Gastroesophageal sphincter (tissue), 4 donors: ENCODE measurements around the gene GLI3. TPM values are rescaled to one million over a fixed set of nuclear protein-coding genes. Genes with fewer than 3 reads are reported as not detected.

Experiments used
- ATAC-seq: fragments of 150-250 bp; one replicate; pipeline ENCODE4 v1.9.1; 2016; ENCODE audit warnings: mild to moderate bottlenecking, moderate library complexity
- H3K27ac ChIP-seq, 4 donors: fragments of 200-600 bp; sonication (generic) in 3 of 4; 1 replicate in 3 of 4; 2 replicates in 1 of 4; pipeline ENCODE4 v1.5.1; 2016 to 2019
- H3K27me3 ChIP-seq: fragments of 200-600 bp; sonication (generic); one replicate; pipeline ENCODE4 v1.5.1; 2019
- H3K36me3 ChIP-seq, 2 donors: fragments of 200-600 bp; sonication (generic); one replicate each; pipeline ENCODE4 v1.5.1; 2019; ENCODE audit warnings: control low read depth in 1 of 2
- H3K4me1 ChIP-seq, 3 donors: fragments of 200-600 bp; sonication (generic); 1 replicate in 2 of 3; 2 replicates in 1 of 3; pipeline ENCODE4 v1.5.1; 2016 to 2019; ENCODE audit warnings: control low read depth in 2 of 3
- H3K4me3 ChIP-seq, 2 donors: fragments of 200-600 bp; sonication (generic); one replicate each; pipeline ENCODE4 v1.5.1; 2019; ENCODE audit warnings: mild to moderate bottlenecking in 1 of 2, moderate library complexity in 1 of 2
- H3K9me3 ChIP-seq, 3 donors: fragments of 200-600 bp; sonication (generic); one replicate each; pipeline ENCODE4 v1.5.1; 2017 to 2019; ENCODE audit warnings: control low read depth in 2 of 3
- EP300 ChIP-seq: sonication (generic); formaldehyde crosslinking; IDR thresholded peaks from one replicate; pipeline ENCODE4 v1.6.1; 2017; ENCODE audit warnings: antibody characterized with exemption, mild to moderate bottlenecking
- POLR2A ChIP-seq, 2 donors: fragments of 450-650 bp; IDR thresholded peaks; one replicate each; pipeline ENCODE4 v1.6.1; 2017; ENCODE audit warnings: antibody characterized with exemption in 2 of 2, mild to moderate bottlenecking in 2 of 2, moderate library complexity in 1 of 2
- POLR2AphosphoS5 ChIP-seq: sonication (generic); formaldehyde crosslinking; IDR thresholded peaks from one replicate; pipeline ENCODE4 v1.6.1; 2017; ENCODE audit warnings: antibody characterized with exemption
- WGBS, 2 donors: methylation state at CpG; one replicate each; pipeline ENCODE4 v1.1.5; 2018; ENCODE audit warnings: low coverage in 1 of 2; 5-methylcytosine and 5-hydroxymethylcytosine counted together
- total RNA-seq, 4 donors: library from RNA; depleted of rRNA; stranded (reverse); fragments of >200 nt; gene quantifications; one replicate each; pipeline ENCODE4 v1.1.0, GENCODE V29; 2016
- TF ChIP-seq, protein P1 (sequence below), 4 experiments: fragments of 200-600 bp in 2 of 4; fragments of 450-650 bp in 2 of 4; sonication (generic) in 1 of 4; IDR thresholded peaks; one replicate each; pipeline ENCODE4 v1.5.1; 2017 to 2019; ENCODE audit warnings: antibody characterized with exemption in 4 of 4, mild to moderate bottlenecking in 2 of 4, moderate library complexity in 2 of 4

Gene GLI3
- total RNA-seq, 4 donors from 2014 or later: 7.3 to 18.2 (median 12.6) TPM

DNA sequence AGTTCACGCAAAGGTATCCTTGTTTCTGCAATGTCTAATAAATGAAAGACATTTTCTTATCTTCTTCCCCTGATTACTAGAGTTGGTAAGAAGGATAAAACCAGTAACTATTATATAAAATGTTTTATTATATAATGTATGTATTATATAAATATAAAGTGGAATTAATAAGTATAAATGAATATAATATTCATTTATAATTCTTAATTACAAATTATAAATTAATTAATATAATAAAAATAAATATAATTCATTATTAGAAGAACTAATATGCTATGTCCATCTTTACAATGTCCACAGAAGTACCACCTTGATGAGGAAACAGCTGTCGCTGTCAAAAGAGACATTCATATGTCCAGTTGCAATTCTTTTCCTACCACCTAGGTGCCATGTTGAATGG is 177.7 kb downstream of the GLI3 start:
- no peak for ATAC-seq

DNA sequence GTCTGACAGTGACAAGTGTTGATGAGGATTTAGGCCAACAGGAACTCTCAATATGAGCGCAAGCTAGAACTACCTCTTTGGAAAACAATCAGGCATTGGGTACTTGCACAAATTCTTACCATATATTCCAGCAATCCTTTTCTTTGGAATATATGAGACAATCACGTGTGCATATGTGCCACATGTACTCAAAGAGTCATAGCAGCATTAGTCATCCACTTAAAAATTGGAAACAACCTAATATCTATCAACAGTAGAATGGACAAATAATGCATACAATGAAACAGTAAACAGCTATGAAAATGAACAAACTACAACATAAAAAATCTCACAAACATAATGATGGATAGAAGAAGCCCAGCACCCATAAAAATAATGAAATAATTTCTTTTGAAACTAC is 179.7 kb downstream of the GLI3 start:
- peaks cover 0 to 7% (median 0%) of the 10 kb centered on the region in 3 donors for H3K4me1 ChIP-seq
- H3K4me3 ChIP-seq: no peak overlapping the region
- H3K36me3 ChIP-seq: peaks cover 0 to 4% of the 10 kb centered on the region in 2 donors
- H3K27me3 ChIP-seq: no peaks in the 10 kb centered on the region
- no peak for ATAC-seq
- 83 to 91% methylated on average over 1 to 2 of the region's 2 CpGs for WGBS, 2 donors
- no peak for TF ChIP-seq EP300
- TF ChIP-seq POLR2A (IDR thresholded peaks at IDR 0.05): no peak
- TF ChIP-seq, protein P1, sequence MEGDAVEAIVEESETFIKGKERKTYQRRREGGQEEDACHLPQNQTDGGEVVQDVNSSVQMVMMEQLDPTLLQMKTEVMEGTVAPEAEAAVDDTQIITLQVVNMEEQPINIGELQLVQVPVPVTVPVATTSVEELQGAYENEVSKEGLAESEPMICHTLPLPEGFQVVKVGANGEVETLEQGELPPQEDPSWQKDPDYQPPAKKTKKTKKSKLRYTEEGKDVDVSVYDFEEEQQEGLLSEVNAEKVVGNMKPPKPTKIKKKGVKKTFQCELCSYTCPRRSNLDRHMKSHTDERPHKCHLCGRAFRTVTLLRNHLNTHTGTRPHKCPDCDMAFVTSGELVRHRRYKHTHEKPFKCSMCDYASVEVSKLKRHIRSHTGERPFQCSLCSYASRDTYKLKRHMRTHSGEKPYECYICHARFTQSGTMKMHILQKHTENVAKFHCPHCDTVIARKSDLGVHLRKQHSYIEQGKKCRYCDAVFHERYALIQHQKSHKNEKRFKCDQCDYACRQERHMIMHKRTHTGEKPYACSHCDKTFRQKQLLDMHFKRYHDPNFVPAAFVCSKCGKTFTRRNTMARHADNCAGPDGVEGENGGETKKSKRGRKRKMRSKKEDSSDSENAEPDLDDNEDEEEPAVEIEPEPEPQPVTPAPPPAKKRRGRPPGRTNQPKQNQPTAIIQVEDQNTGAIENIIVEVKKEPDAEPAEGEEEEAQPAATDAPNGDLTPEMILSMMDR (IDR thresholded peaks at IDR 0.05): no peak
- TF ChIP-seq POLR2AphosphoS5: no peak
- H3K27ac ChIP-seq: no peak overlapping the region
- H3K9me3 ChIP-seq: no peaks in the 10 kb centered on the region

More for the DNA sequence above, 177.7 kb downstream of the GLI3 start:
- Histone ChIP-seq H3K4me3 (no peak overlapping the region), H3K27me3 (no peaks in the 10 kb centered on the region), H3K4me1 (peaks cover 0 to 15% (median 0%) of the 10 kb centered on the region in 3 donors), H3K9me3 (no peaks in the 10 kb centered on the region), H3K27ac (no peak overlapping the region), H3K36me3 (no peaks in the 10 kb centered on the region)
- WGBS, 2 donors: 43 to 67% methylated on average over 2 of the region's 2 CpGs
- TF ChIP-seq, protein P1 (IDR thresholded peaks at IDR 0.05): no peak
- TF ChIP-seq EP300: no peak
- no peak for TF ChIP-seq POLR2A (IDR thresholded peaks at IDR 0.05)
- no peak for TF ChIP-seq POLR2AphosphoS5

DNA sequence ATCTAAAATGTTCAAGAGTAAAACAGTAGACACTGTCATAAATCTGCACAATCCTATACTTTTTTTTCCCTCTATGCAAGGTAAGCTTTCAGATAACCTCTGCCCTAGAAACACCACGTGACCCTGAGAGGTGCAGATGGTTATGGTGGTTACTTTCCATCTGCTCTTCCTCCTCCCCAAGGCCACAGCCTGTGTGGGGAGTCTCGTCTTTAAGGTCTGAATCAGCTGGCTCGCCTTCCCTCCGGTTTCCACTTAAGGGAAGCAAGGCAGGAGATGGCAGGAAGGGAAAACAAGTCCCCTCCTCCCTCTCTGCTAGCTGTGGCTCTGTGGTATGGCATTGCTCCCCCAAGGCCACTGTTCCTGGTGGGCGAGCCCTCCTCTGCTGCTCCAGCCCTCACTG is 181.8 kb downstream of the GLI3 start:
- WGBS, 2 donors: 83 to 100% methylated on average over 2 of the region's 5 CpGs

DNA sequence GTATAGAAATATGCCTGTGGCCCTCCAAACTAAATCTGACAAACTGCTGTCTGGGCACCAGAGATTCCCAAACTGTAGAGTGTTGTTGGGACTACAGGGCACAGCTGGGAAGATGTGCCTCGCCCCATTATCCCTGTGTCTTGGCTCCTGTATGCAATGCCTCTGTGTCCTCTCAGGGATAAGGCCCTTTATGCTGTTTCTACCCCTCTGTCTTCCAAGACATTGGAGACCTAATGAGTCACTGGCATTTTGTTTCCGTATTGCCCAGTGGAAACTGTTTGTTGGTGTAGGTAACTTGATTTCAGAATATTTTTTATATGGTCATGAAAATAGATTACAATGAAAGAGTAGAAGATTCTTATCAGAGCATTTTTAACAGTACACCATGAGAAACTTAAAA is 183.2 kb downstream of the GLI3 start:
- Histone ChIP-seq H3K27me3 (no peaks in the 10 kb centered on the region), H3K27ac (no peak overlapping the region), H3K4me3 (no peak overlapping the region), H3K9me3 (no peaks in the 10 kb centered on the region), H3K4me1 (peaks cover 0 to 5% (median 0%) of the 10 kb centered on the region in 3 donors), H3K36me3 (peaks cover 0 to 8% of the 10 kb centered on the region in 2 donors)
- 82 to 100% methylated on average over 1 to 2 of the region's 2 CpGs for whole genome bisulfite sequencing, 2 donors
- ATAC-seq: no peak
- no peak for TF ChIP-seq POLR2A (IDR thresholded peaks at IDR 0.05)

More for the DNA sequence above, 181.8 kb downstream of the GLI3 start:
- no peak for ATAC-seq
- H3K27ac ChIP-seq: no peak overlapping the region
- H3K4me3 ChIP-seq: no peak overlapping the region
- H3K4me1 ChIP-seq: peaks cover 0 to 6% (median 0%) of the 10 kb centered on the region in 3 donors
- TF ChIP-seq POLR2A (IDR thresholded peaks at IDR 0.05) (no peak), EP300 (no peak), POLR2AphosphoS5 (no peak)
- TF ChIP-seq, protein P1 (IDR thresholded peaks at IDR 0.05): no peak
- no peaks in the 10 kb centered on the region for H3K27me3 ChIP-seq
- no peaks in the 10 kb centered on the region for H3K9me3 ChIP-seq
- H3K36me3 ChIP-seq: peaks cover 0 to 8% of the 10 kb centered on the region in 2 donors

DNA sequence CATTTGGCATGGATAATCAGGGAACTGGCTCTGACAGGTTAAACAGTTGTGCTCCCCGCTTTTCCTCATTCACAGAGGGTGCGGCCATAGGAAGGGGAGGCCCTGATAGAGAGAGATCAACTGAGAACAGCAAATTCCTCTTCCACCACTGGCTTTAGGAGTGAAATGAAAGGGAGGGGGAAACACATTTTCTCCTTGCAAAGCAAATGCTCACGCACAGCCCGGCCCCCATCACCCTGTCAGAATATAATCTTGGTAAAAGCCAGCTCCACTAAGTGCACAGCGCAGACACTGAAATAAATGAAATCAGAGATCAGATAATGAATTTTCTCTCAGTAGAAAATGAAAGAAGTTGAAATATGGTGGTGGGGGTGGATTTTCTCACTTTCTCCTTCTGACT is 187.2 kb downstream of the GLI3 start:
- H3K4me3 ChIP-seq: no peak overlapping the region
- no peak overlapping the region for H3K27ac ChIP-seq
- H3K27me3 ChIP-seq: no peaks in the 10 kb centered on the region
- ATAC-seq: no peak
- H3K9me3 ChIP-seq: no peaks in the 10 kb centered on the region
- TF ChIP-seq POLR2A (IDR thresholded peaks at IDR 0.05) (no peak), POLR2AphosphoS5 (no peak), EP300 (no peak)
- TF ChIP-seq, protein P1 (IDR thresholded peaks at IDR 0.05): no peak
- H3K36me3 ChIP-seq: peaks cover 0 to 31% of the 10 kb centered on the region in 2 donors
- H3K4me1 ChIP-seq: no peaks in the 10 kb centered on the region
- 78 to 81% methylated on average over 4 to 5 of the region's 5 CpGs for WGBS, 2 donors
